Stomach smooth muscle (tissue), 2 donors: ENCODE results near the gene OTUB1.
"Not testable (repeated sequence)": the region's sequence is repeated elsewhere in the genome, so short reads cannot be mapped to it uniquely, and the experiment has no call there.

Experiments used
- H3K27ac ChIP-seq: one replicate; pipeline ENCODE4 v1.7.0; 2013; ENCODE audit warnings: mild to moderate bottlenecking, low read length, inconsistent platforms
- H3K27me3 ChIP-seq, 2 donors: one replicate each; pipeline ENCODE4 v1.7.0; 2013; ENCODE audit warnings: low read length in 2 of 2; ENCODE audit not compliant: insufficient read depth in 2 of 2, control insufficient read depth in 1 of 2
- H3K36me3 ChIP-seq, 2 donors: one replicate each; pipeline ENCODE4 v1.7.0; 2013; ENCODE audit warnings: low read length in 2 of 2; ENCODE audit not compliant: control insufficient read depth in 2 of 2, insufficient read depth in 2 of 2
- H3K4me1 ChIP-seq: one replicate; pipeline ENCODE4 v1.7.0; 2013; ENCODE audit warnings: low read length; ENCODE audit not compliant: control insufficient read depth, insufficient read depth
- H3K4me3 ChIP-seq, 2 donors: one replicate each; pipeline ENCODE4 v1.7.0; 2013; ENCODE audit warnings: low read length in 2 of 2
- H3K9ac ChIP-seq, 2 donors: one replicate each; pipeline ENCODE4 v1.7.0; 2013; ENCODE audit warnings: low read length in 2 of 2, mild to moderate bottlenecking in 1 of 2
- H3K9me3 ChIP-seq, 2 donors: one replicate each; pipeline ENCODE4 v1.7.0; 2013; ENCODE audit warnings: low read length in 2 of 2; ENCODE audit not compliant: control insufficient read depth in 2 of 2
- donor health status: healthy.
- donor health status: Pancreatic carcinoma.

The OTUB1 gene

GRCh38 chr11:63951779-63952536 lies 34.3 kb upstream of the OTUB1 start:
- Histone ChIP-seq H3K27ac (no peak overlapping the region), H3K36me3 (peaks cover 22 to 35% of the 10 kb centered on the region in 2 donors), H3K27me3 (no peaks in the 10 kb centered on the region), H3K9ac (no peak overlapping the region), H3K9me3 (no peaks in the 10 kb centered on the region), H3K4me3 (no peak overlapping the region), H3K4me1 (no peaks in the 10 kb centered on the region)

GRCh38 chr11:63952570-63952969 lies 33.7 kb upstream of the OTUB1 start:
- H3K9me3 ChIP-seq, result no peaks in the 10 kb centered on the region
- no peaks in the 10 kb centered on the region for H3K27me3 ChIP-seq
- no peaks in the 10 kb centered on the region for H3K4me1 ChIP-seq
- no peak overlapping the region for H3K9ac ChIP-seq
- no peak overlapping the region for H3K4me3 ChIP-seq
- peaks cover 22 to 35% of the 10 kb centered on the region in 2 donors for H3K36me3 ChIP-seq
- no peak overlapping the region for H3K27ac ChIP-seq

DNA sequence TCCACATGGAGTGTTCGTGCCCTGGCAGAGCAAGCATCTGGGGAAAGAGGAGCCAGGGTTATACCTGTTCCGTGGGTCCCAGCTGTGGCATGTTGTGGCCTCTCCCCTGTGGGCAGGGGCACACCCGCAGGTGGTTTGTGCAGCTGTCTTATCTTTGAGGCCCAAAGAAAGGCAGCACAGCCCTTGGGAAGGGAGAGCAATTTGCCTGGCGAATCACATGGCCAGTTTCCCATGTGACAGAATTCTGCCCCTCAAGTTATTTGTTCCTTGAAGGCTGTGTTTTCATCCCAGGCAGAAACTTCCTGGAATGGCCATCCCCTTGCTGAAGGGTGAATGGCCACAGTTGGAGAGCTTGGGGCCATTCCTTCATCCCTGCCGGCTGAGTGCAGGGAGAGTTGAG lies 28.2 kb upstream of the OTUB1 start:
- peaks cover 0 to 3% of the 10 kb centered on the region in 2 donors for H3K27me3 ChIP-seq
- peaks cover 6% of the 10 kb centered on the region for H3K4me1 ChIP-seq
- no peak overlapping the region for H3K4me3 ChIP-seq
- no peak overlapping the region for H3K27ac ChIP-seq
- peaks cover 14 to 25% of the 10 kb centered on the region in 2 donors for H3K36me3 ChIP-seq
- H3K9ac ChIP-seq, result no peak overlapping the region
- no peaks in the 10 kb centered on the region for H3K9me3 ChIP-seq

- Histone ChIP-seq H3K9ac (no peak overlapping the region), H3K36me3 (no peaks in the 10 kb centered on the region), H3K27ac (no peak overlapping the region), H3K9me3 (no peaks in the 10 kb centered on the region), H3K4me3 (no peak overlapping the region), H3K27me3 (peaks cover 3% of the 10 kb centered on the region in 2 donors), H3K4me1 (peaks cover 6% of the 10 kb centered on the region)
These were observed 24.4 kb upstream of the OTUB1 start for GRCh38 chr11:63961608-63962412.

DNA sequence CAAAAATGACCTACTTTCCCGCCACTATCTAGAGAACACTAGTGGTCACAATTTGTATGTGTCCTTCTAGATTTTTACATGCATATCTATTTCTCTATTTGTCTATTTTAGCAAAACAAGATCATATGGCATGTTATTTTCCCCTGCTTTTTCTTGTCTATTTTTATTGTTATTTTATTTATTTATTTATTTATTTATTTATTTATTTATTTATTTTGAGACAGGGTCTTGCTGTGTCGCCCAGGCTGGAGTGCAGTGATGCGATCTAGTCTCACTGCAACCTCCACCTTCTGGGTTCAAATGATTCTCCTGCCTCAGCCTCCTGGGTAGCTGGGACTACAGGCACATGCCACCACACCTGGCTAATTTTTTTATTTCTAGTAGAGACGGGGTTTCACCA lies 22.3 kb upstream of the OTUB1 start:
- H3K9me3 ChIP-seq, H3K36me3 ChIP-seq, H3K9ac ChIP-seq, H3K4me1 ChIP-seq, H3K27me3 ChIP-seq, H3K27ac ChIP-seq, H3K4me3 ChIP-seq: not testable (repeated sequence)

DNA sequence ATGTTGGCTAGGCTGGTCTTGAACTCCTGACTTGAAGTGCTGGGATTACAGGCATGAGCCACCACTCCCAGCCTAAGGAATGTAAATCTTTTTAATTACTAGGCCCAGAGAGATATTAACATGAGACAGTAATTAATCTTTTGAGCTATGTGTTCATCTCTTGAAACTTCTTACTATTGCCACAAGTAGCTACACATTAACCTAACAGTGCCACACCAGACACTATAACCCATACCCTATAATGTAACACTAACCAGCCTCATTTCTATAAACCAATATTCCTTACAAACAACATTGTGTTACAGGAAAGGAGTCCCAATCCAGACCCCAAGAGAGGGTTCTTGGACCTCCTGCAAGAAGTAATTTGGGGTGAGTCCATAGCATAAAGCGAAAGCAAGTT lies 19.8 kb upstream of the OTUB1 start:
- Histone ChIP-seq H3K9me3 (no peaks in the 10 kb centered on the region), H3K4me3 (no peak overlapping the region), H3K4me1 (peaks cover 6% of the 10 kb centered on the region), H3K36me3 (no peaks in the 10 kb centered on the region), H3K27me3 (peaks cover 3% of the 10 kb centered on the region in 2 donors), H3K27ac (no peak overlapping the region), H3K9ac (no peak overlapping the region)

DNA sequence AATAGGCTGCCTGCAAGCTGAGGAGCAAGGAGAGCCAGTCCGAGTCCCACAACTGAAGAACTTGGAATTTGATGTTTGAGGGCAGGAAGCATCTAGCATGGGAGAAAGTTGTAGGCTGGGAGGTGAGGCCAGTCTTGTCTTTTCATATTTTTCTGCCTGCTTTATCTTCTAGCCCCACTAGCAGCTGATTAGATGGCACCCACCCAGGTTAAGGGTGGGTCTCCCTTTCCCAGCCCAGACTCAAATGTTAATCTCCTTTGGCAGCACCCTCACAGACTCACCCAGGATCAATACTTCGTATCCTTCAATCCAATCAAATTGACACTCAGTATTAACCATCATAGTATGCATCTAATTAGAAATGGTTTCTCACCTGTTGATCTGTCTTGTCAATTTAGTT lies 16.8 kb upstream of the OTUB1 start:
- Histone ChIP-seq H3K9ac (no peak overlapping the region), H3K4me1 (no peaks in the 10 kb centered on the region), H3K4me3 (no peak overlapping the region), H3K9me3 (no peaks in the 10 kb centered on the region), H3K27me3 (peaks cover 0 to 3% of the 10 kb centered on the region in 2 donors), H3K36me3 (no peaks in the 10 kb centered on the region), H3K27ac (no peak overlapping the region)

GRCh38 chr11:63970902-63971301 lies 15.3 kb upstream of the OTUB1 start:
- Histone ChIP-seq H3K27me3 (no peaks in the 10 kb centered on the region), H3K36me3 (peaks cover 0 to 1% of the 10 kb centered on the region in 2 donors), H3K4me3 (no peak overlapping the region), H3K4me1 (peaks cover 8% of the 10 kb centered on the region), H3K9ac (no peak overlapping the region), H3K9me3 (no peaks in the 10 kb centered on the region), H3K27ac (no peak overlapping the region)

DNA sequence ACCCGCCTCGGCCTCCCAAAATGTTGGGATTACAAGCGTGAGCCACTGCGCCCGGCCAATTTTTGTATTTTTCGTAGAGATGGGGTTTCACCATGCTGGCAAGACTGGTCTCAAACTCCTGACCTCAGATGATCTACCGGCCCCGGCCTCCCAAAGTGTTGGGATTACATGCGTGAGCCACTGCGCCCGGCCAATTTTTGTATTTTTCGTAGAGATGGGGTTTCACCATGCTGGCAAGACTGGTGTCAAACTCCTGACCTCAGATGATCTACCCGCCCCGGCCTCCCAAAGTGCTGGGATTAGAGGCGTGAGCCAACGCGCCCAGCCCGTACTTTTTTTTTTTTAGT lies 12.4 kb upstream of the OTUB1 start:
- H3K27ac ChIP-seq, H3K36me3 ChIP-seq, H3K9me3 ChIP-seq, H3K9ac ChIP-seq, H3K27me3 ChIP-seq: not testable (repeated sequence)
- H3K4me3 ChIP-seq, result peak overlapping the region in 1 of 2 donors; percentile 97
- peaks cover 21% of the 10 kb centered on the region for H3K4me1 ChIP-seq

DNA sequence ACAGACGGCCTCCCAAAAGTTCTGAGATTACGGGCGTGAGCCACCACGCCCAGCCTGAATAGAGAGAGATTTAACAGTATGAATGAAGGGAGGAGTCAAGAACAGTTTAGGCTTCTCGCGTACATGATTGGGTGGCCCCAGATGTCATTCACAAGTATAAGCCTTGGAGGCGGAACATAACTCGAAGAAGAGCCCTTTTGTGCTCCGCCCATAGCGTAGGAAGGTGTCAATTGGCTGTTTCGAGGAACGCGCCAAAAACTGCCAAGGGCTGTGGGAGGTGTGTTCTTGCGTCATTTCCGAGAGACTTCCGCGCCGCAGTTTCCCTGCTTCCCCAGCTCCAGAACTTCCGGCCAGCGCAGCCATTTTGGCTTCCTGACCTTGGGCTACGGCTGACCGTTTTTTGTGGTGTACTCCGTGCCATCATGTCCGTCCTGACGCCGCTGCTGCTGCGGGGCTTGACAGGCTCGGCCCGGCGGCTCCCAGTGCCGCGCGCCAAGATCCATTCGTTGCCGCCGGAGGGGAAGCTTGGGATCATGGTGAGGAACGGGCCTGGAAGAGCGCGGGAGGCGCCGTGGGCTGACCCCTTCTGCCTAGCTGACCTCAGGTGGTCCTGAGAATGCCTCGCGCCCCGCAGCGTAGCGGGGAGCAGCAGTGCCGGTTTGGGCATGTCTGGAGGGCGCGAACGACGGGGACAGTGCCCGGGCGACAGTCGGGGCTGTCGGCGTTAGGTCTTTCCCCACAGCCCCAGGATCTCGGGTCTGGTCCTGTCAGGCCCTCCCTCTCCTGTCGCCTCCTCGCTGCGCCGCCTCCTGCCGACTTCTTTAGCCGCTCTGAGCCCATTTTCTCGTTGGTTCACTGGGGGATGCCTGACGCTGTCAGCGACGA lies 11.7 kb upstream of the OTUB1 start, which contains the start of gene COX8A:
Gene COX8A, plus strand, starts transcription at position 362 of the 885 bp plus-strand sequence. Its CDS starts 61 bp downstream, at position 423.
- Histone ChIP-seq H3K9ac (peak within 1 kb of the TSS; percentile 99), H3K27me3 (no peaks in the 10 kb centered on the region), H3K36me3 (peaks cover 7 to 8% of the 10 kb centered on the region in 2 donors), H3K9me3 (no peaks in the 10 kb centered on the region), H3K4me3 (peak within 1 kb of the TSS; percentile 81 to 97), H3K27ac (peak within 1 kb of the TSS; percentile 99), H3K4me1 (peaks cover 25% of the 10 kb centered on the region)
